ENCODE data around the gene EPS8L2. TPM values are rescaled to one million over a fixed set of nuclear protein-coding genes. Genes with fewer than 3 reads are reported as not detected.

Gene EPS8L2
- total and polyA plus RNA-seq, 2 of the 13 experiments (the other 11 are each of a cell fraction or from before 2014, with no cell fraction given), result 89.3 to 416 TPM

- TF ChIP-seq AHDC1 (CRISPR knock-in tag; IDR thresholded peaks at IDR 0.05; ENCODE audit: borderline replicate concordance) (no peak), CTCF (CRISPR knock-in tag; IDR thresholded peaks at IDR 0.05) (peak; percentile 86), ZFP41 (CRISPR knock-in tag; IDR thresholded peaks at IDR 0.05; ENCODE audit: borderline replicate concordance) (0 out of 2 replicates have a peak, but pooled peaks have one; percentile 38), RAD21 (CRISPR knock-in tag; IDR thresholded peaks at IDR 0.05) (peak; percentile 73), MTA1 (CRISPR knock-in tag; IDR thresholded peaks at IDR 0.05; ENCODE audit: borderline replicate concordance) (0 out of 2 replicates have a peak, but pooled peaks have one; percentile 40), DNMT3B (CRISPR knock-in tag; conservative IDR thresholded peaks at IDR 0.05) (no peak), ZNF629 (CRISPR knock-in tag; conservative IDR thresholded peaks at IDR 0.05) (no peak), LCORL (IDR thresholded peaks at IDR 0.05) (no peak), LCORL (CRISPR knock-in tag; IDR thresholded peaks at IDR 0.05) (no peak), NCOR1 (IDR thresholded peaks at IDR 0.05; ENCODE audit: borderline replicate concordance, low read length) (no peak), ATF1 (CRISPR knock-in tag; IDR thresholded peaks at IDR 0.05) (no peak), ZNF678 (CRISPR knock-in tag; IDR thresholded peaks at IDR 0.05) (no peak), ZEB1 (IDR thresholded peaks at IDR 0.05; ENCODE audit: insufficient replicate concordance, low read depth) (no peak), STAG1 (CRISPR knock-in tag; IDR thresholded peaks at IDR 0.05) (peak; percentile 74), TGIF2 (CRISPR knock-in tag; IDR thresholded peaks at IDR 0.05) (no peak), CBX5 (CRISPR knock-in tag; IDR thresholded peaks at IDR 0.05; ENCODE audit: borderline replicate concordance) (no peak), ZNF430 (CRISPR knock-in tag; IDR thresholded peaks at IDR 0.05) (no peak)
- TF ChIP-seq, protein P1, sequence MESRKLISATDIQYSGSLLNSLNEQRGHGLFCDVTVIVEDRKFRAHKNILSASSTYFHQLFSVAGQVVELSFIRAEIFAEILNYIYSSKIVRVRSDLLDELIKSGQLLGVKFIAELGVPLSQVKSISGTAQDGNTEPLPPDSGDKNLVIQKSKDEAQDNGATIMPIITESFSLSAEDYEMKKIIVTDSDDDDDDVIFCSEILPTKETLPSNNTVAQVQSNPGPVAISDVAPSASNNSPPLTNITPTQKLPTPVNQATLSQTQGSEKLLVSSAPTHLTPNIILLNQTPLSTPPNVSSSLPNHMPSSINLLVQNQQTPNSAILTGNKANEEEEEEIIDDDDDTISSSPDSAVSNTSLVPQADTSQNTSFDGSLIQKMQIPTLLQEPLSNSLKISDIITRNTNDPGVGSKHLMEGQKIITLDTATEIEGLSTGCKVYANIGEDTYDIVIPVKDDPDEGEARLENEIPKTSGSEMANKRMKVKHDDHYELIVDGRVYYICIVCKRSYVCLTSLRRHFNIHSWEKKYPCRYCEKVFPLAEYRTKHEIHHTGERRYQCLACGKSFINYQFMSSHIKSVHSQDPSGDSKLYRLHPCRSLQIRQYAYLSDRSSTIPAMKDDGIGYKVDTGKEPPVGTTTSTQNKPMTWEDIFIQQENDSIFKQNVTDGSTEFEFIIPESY (CRISPR knock-in tag; IDR thresholded peaks at IDR 0.05), result peak; percentile 84
- TF ChIP-seq, protein P2, sequence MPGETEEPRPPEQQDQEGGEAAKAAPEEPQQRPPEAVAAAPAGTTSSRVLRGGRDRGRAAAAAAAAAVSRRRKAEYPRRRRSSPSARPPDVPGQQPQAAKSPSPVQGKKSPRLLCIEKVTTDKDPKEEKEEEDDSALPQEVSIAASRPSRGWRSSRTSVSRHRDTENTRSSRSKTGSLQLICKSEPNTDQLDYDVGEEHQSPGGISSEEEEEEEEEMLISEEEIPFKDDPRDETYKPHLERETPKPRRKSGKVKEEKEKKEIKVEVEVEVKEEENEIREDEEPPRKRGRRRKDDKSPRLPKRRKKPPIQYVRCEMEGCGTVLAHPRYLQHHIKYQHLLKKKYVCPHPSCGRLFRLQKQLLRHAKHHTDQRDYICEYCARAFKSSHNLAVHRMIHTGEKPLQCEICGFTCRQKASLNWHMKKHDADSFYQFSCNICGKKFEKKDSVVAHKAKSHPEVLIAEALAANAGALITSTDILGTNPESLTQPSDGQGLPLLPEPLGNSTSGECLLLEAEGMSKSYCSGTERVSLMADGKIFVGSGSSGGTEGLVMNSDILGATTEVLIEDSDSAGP (CRISPR knock-in tag; IDR thresholded peaks at IDR 0.05; ENCODE audit: borderline replicate concordance), result peak; percentile 54; the same call in 1 of the 2 replicates
Observed at GRCh38 chr11:765025-765801, 59.2 kb downstream of the EPS8L2 start (continued).

Data from HepG2 (cell line).